Pons (tissue), 1 donor: ENCODE data around the gene FAM83B.

Experiments used
- DNase-seq: peaks from one replicate; pipeline ENCODE4 v3.0.0-alpha.2; 2016; ENCODE audit warnings: low spot score

FAM83B gene

GRCh38 chr6:54981276-54981609, 134.7 kb downstream of the FAM83B start:
- DNase-seq: no peak

- DNase-seq: no peak
Observed at GRCh38 chr6:54981647-54982046, 135.1 kb downstream of the FAM83B start.

- no peak for DNase-seq
Observed at GRCh38 chr6:54987633-54988290, 141.2 kb downstream of the FAM83B start.

GRCh38 chr6:54988576-54988975, 142.0 kb downstream of the FAM83B start:
- no peak for DNase-seq

GRCh38 chr6:54990001-54990400, 143.4 kb downstream of the FAM83B start:
- DNase-seq: no peak
